ENCODE data around the gene TEX52. TPM values are rescaled to one million over a fixed set of nuclear protein-coding genes. Genes with fewer than 3 reads are reported as not detected.

Gene TEX52
- total RNA-seq, 2 experiments from 2014 or later = not detected

- H3K27me3 Mint-ChIP-seq (ENCODE audit: low read depth) = no peaks in the 10 kb centered on the region
- CTCF ChIA-PET = interaction anchor here (0.6 to 2.0 kb wide), 3 partner anchors 11 to 100 kb away, joined by 3 to 5 read pairs (median 4); no protein-coding TSS in a partner anchor
- H3K9me3 Mint-ChIP-seq = no peaks in the 10 kb centered on the region
- H3K4me3 Mint-ChIP-seq = no peak overlapping the region
- peaks cover 24% of the 10 kb centered on the region for H3K36me3 Mint-ChIP-seq (ENCODE audit: low read depth)
- intact Hi-C loops (cut with micrococcal nuclease) = no loop called here
- no peak overlapping the region for H3K27ac Mint-ChIP-seq
- no peaks in the 10 kb centered on the region for H3K4me1 Mint-ChIP-seq (ENCODE audit: low read depth)
- no peak for DNase-seq
These were observed 31.7 kb downstream of the TEX52 start for GRCh38 chr12:2825132-2825531.

DNA sequence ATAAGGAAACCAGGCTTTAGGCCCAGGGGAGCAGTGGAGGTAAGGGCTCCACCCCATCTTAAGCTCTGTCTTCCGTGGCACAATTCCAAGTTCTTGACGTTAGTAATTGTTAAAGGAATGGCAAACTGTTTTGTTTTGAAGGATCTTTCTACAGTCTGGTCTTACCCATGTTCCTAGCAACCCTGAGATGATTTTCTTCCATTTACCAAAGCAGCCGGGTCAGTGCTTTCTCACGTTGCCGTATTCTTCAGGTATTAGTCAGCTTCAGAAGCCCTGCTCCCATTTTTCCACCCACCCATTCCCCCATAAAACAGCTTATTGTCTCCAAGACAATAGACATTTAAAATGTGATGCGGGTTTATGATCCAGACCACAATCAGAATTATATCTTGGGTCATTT lies 32.3 kb downstream of the TEX52 start:
- no peak for DNase-seq
- H3K27me3 Mint-ChIP-seq (ENCODE audit: low read depth) = no peaks in the 10 kb centered on the region
- no peak overlapping the region for H3K27ac Mint-ChIP-seq
- intact Hi-C loops (cut with micrococcal nuclease) = no loop called here
- no peaks in the 10 kb centered on the region for H3K9me3 Mint-ChIP-seq
- peaks cover 30% of the 10 kb centered on the region for H3K36me3 Mint-ChIP-seq (ENCODE audit: low read depth)
- no peaks in the 10 kb centered on the region for H3K4me1 Mint-ChIP-seq (ENCODE audit: low read depth)
- H3K4me3 Mint-ChIP-seq = no peak overlapping the region
- CTCF ChIA-PET = interaction anchor here (0.6 to 2.0 kb wide), 2 partner anchors 11 to 100 kb away, joined by 3 to 5 read pairs; no protein-coding TSS in a partner anchor

- Mint-ChIP-seq H3K4me3 (no peak overlapping the region), H3K4me1 (ENCODE audit: low read depth) (no peaks in the 10 kb centered on the region), H3K27me3 (ENCODE audit: low read depth) (no peaks in the 10 kb centered on the region), H3K27ac (no peak overlapping the region), H3K36me3 (ENCODE audit: low read depth) (peaks cover 31% of the 10 kb centered on the region), H3K9me3 (no peaks in the 10 kb centered on the region)
- intact Hi-C loops (cut with micrococcal nuclease) = no loop called here
- no peak for DNase-seq
- CTCF ChIA-PET = no interaction called here
These were observed 33.4 kb downstream of the TEX52 start for GRCh38 chr12:2823483-2823882.

DNA sequence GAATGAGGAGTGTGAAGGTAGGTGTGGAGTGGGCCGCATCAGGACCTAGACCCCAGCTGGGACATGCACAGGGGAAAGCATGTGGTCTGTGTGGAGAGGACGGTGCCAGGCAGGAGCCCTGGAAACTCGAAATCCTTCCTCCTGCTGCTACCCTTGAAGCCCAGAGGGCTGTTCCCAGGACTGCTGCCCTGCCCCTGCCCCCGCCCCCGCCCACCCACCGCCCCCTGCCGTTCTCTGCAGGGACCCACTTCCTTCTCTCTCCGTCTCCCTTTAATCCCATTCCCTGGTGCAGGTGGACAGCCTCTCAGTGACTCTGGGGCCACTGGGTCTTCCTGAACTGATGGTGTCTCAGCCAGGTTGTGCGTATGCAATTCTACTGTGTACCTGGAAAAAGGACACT lies 36.4 kb downstream of the TEX52 start:
- CTCF ChIA-PET = interaction anchor here (0.6 kb wide), 1 partner anchor 125 kb away, joined by 4 read pairs; no protein-coding TSS in a partner anchor
- no peak for DNase-seq
- peaks cover 3% of the 10 kb centered on the region for H3K4me1 Mint-ChIP-seq (ENCODE audit: low read depth)
- H3K27me3 Mint-ChIP-seq (ENCODE audit: low read depth) = no peaks in the 10 kb centered on the region
- no peak overlapping the region for H3K4me3 Mint-ChIP-seq
- H3K36me3 Mint-ChIP-seq (ENCODE audit: low read depth) = peaks cover 37% of the 10 kb centered on the region
- intact Hi-C loops (cut with micrococcal nuclease) = no loop called here
- no peak overlapping the region for H3K27ac Mint-ChIP-seq
- H3K9me3 Mint-ChIP-seq = no peaks in the 10 kb centered on the region

- intact Hi-C loops (cut with micrococcal nuclease) = no loop called here
- H3K27me3 Mint-ChIP-seq (ENCODE audit: low read depth) = no peaks in the 10 kb centered on the region
- no peak overlapping the region for H3K27ac Mint-ChIP-seq
- H3K36me3 Mint-ChIP-seq (ENCODE audit: low read depth) = peaks cover 34% of the 10 kb centered on the region
- peaks cover 8% of the 10 kb centered on the region for H3K4me1 Mint-ChIP-seq (ENCODE audit: low read depth)
- no peak for DNase-seq
- no peak overlapping the region for H3K4me3 Mint-ChIP-seq
- no peaks in the 10 kb centered on the region for H3K9me3 Mint-ChIP-seq
- CTCF ChIA-PET = interaction anchor here (0.6 kb wide), 1 partner anchor 125 kb away, joined by 4 read pairs; no protein-coding TSS in a partner anchor
These were observed 37.0 kb downstream of the TEX52 start for GRCh38 chr12:2819810-2820209.

GRCh38 chr12:2813214-2814185 lies 43.3 kb downstream of the TEX52 start:
- Mint-ChIP-seq H3K4me1 (ENCODE audit: low read depth) (peaks cover 23% of the 10 kb centered on the region), H3K9me3 (no peaks in the 10 kb centered on the region), H3K36me3 (ENCODE audit: low read depth) (peaks cover 15% of the 10 kb centered on the region), H3K27me3 (ENCODE audit: low read depth) (no peaks in the 10 kb centered on the region), H3K4me3 (peak overlapping the region; percentile 99), H3K27ac (peak overlapping the region; percentile 98)
- DNase-seq = peak; percentile 72
- intact Hi-C loops (cut with micrococcal nuclease) = loop anchor here (1.0 to 2.0 kb wide), 2 partner anchors 61 to 1017 kb away; no protein-coding TSS in a partner anchor
- CTCF ChIA-PET = interaction anchor here (0.7 to 2.1 kb wide), 7 partner anchors 12 to 228 kb away, joined by 3 to 10 read pairs (median 5); no protein-coding TSS in a partner anchor

DNA sequence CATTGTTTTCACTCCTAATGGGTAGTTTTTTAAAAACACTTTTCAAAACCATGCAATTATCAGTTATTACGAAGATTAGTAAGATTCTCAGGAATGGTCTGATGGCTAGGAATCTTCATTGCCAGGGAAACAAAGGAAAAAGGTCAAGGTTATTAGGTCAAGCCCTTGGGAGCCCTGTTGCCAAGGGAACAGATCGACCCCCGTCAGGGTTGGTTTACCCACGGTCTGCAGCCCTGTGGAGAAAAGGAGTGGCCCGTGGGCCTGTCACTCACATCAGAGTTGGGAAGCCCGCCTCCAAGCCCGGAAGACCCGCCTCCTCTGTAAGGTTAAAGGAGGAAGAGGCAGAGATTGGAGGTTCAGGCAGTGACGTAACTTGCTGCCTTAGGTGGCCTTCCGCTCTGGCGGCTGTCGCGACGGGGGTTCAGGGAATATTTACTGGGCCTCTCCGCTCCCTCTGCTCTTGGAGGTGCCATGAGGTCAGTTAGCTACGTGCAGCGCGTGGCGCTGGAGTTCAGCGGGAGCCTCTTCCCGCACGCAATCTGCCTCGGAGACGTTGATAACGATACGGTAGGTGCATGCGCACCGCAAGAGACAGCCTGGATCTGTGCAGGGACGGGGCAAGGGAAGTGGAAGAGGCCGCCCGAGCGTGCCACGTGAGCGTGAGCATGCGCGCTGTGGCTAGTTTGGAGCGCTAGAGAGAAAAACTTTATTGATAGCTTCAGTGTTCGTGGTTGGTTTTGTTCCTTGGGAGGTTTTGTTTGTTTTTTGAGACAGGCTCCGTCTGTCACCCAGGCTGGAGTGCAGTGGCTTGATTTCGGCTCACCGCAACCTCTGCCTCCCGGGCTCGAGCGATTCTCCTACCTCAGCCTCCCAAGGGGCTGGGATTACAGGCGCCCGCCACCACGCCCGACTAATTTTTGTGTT lies 44.3 kb downstream of the TEX52 start, which contains the start of gene ITFG2:
Gene ITFG2 (plus strand): TSS at position 379 of the 924 bp plus-strand sequence. CDS start 93 bp downstream, at position 472.
- H3K36me3 Mint-ChIP-seq (ENCODE audit: low read depth) = peaks cover 9% of the 10 kb centered on the region

GRCh38 chr12:2811801-2812200 lies 45.0 kb downstream of the TEX52 start:
- CTCF ChIA-PET = interaction anchor here (0.6 to 2.1 kb wide), 2 partner anchors 13 to 139 kb away, joined by 3 to 10 read pairs; no protein-coding TSS in a partner anchor
- Mint-ChIP-seq H3K27ac (peak overlapping the region; percentile 98), H3K9me3 (no peaks in the 10 kb centered on the region), H3K27me3 (ENCODE audit: low read depth) (no peaks in the 10 kb centered on the region), H3K36me3 (ENCODE audit: low read depth) (peaks cover 6% of the 10 kb centered on the region), H3K4me1 (ENCODE audit: low read depth) (peaks cover 25% of the 10 kb centered on the region), H3K4me3 (peak overlapping the region; percentile 99)
- intact Hi-C loops (cut with micrococcal nuclease) = loop anchor here (1.0 to 2.0 kb wide), 5 partner anchors 18 to 1015 kb away; partner anchors contain the start of genes FKBP4, FOXM1, RHNO1 and TULP3
- DNase-seq = no peak

More for the DNA sequence above, 44.3 kb downstream of the TEX52 start, which contains the start of gene ITFG2:
- intact Hi-C loops (cut with micrococcal nuclease) = loop anchor here (1.0 to 2.0 kb wide), 6 partner anchors 18 to 1016 kb away; partner anchors contain the start of genes FKBP4, FOXM1, RHNO1 and TULP3
- Mint-ChIP-seq H3K27ac (peak within 1 kb of the TSS; percentile 98), H3K4me3 (peak within 1 kb of the TSS; percentile 99), H3K27me3 (ENCODE audit: low read depth) (no peaks in the 10 kb centered on the region), H3K9me3 (no peaks in the 10 kb centered on the region), H3K4me1 (ENCODE audit: low read depth) (peaks cover 25% of the 10 kb centered on the region)
- peak; percentile 98 for DNase-seq
- CTCF ChIA-PET = interaction anchor here (0.5 to 2.1 kb wide), 4 partner anchors 14 to 100 kb away, joined by 5 to 10 read pairs (median 5); no protein-coding TSS in a partner anchor

DNA sequence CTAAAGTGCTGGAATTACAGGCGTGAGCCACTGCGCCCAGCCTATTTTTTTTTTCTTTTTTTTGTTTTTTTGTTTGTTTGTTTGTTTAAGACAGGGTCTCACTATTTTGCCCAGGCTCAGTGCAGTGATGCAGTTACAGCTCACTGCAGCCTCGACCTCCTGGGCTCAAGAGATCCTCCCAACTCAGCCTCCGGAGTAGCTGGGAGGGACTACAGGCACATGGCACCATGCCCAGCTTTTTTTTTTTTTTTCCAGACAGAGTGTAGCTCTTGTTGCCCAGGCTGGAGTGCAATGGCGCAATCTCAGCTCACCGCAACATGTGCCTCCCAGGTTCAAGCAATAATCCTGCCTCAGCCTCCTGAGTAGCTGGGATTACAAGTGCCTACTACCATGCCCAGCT lies 50.1 kb downstream of the TEX52 start:
- H3K36me3 Mint-ChIP-seq (ENCODE audit: low read depth) = peaks cover 21% of the 10 kb centered on the region
- H3K27ac Mint-ChIP-seq = no peak overlapping the region
- no peaks in the 10 kb centered on the region for H3K9me3 Mint-ChIP-seq
- peaks cover 7% of the 10 kb centered on the region for H3K4me1 Mint-ChIP-seq (ENCODE audit: low read depth)
- H3K4me3 Mint-ChIP-seq = no peak overlapping the region
- intact Hi-C loops (cut with micrococcal nuclease) = no loop called here
- no peak for DNase-seq
- CTCF ChIA-PET = no interaction called here
- no peaks in the 10 kb centered on the region for H3K27me3 Mint-ChIP-seq (ENCODE audit: low read depth)

- intact Hi-C loops (cut with micrococcal nuclease) = no loop called here
- no peak overlapping the region for H3K4me3 Mint-ChIP-seq
- H3K27me3 Mint-ChIP-seq (ENCODE audit: low read depth) = no peaks in the 10 kb centered on the region
- H3K9me3 Mint-ChIP-seq = no peaks in the 10 kb centered on the region
- H3K27ac Mint-ChIP-seq = peak overlapping the region; percentile 6
- CTCF ChIA-PET = no interaction called here
- H3K36me3 Mint-ChIP-seq (ENCODE audit: low read depth) = peaks cover 26% of the 10 kb centered on the region
- H3K4me1 Mint-ChIP-seq (ENCODE audit: low read depth) = peaks cover 4% of the 10 kb centered on the region
- no peak for DNase-seq
These were observed 51.7 kb downstream of the TEX52 start for GRCh38 chr12:2805143-2805520.

GRCh38 chr12:2804393-2805142 lies 52.3 kb downstream of the TEX52 start:
- DNase-seq = no peak
- intact Hi-C loops (cut with micrococcal nuclease) = no loop called here
- Mint-ChIP-seq H3K27ac (peak overlapping the region; percentile 9), H3K27me3 (ENCODE audit: low read depth) (no peaks in the 10 kb centered on the region), H3K36me3 (ENCODE audit: low read depth) (peaks cover 31% of the 10 kb centered on the region), H3K4me3 (no peak overlapping the region), H3K9me3 (no peaks in the 10 kb centered on the region), H3K4me1 (ENCODE audit: low read depth) (peaks cover 8% of the 10 kb centered on the region)
- CTCF ChIA-PET = no interaction called here

Measured in activated naive CD4-positive, alpha-beta T cell treated with anti-CD3 and anti-CD28 coated beads for 36 hours (primary cell).